GM12874 (cell line): ENCODE results near the gene NLE1.

Experiments
- TF ChIP-seq, protein P1 (sequence below): IDR thresholded peaks from 2 replicates; pipeline ENCODE4 v1.5.1; 2011; ENCODE audit warnings: low read depth, mild to moderate bottlenecking, control low read depth, low read length, moderate library complexity; ENCODE audit not compliant: insufficient read depth

NLE1 gene

DNA sequence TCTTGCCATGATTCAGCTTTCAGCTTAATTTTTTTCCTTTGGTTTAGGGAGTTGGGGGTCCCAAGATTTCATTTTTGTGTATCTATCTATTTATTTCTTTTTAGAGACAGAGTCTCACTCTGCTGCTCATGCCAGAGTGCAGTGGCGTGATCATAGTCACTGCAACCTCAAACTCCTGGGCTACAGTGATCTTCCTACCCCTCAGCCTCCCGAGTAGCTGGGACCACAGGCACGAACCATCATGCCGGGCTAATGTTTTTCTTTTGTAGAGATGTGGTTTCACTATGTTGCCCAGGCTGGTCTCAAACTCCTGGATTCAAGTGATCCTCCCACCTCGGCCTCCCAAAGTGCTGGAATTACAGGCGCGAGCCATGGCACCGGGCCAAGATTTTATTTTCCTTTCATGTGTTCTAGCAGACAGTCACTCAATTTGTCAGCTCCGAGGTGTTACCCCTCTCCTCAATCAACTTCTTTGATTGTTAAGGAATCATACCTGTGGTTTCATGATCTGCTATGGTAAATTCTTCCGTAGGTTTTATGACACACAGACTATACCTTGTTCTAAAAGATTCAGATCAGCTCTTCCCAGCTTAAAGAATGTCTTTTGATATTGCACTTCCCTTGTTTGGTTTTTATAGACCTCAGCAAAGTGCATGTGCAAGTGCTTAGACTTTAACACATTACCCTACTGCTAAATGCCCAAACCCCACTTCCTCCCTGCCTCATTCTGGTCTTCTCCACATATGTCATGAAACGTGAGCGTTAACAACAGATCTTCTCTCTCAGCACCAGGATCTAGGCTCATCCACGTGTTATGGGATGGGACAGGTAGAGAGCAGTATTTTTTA, 18.5 kb upstream of the NLE1 start:
- TF ChIP-seq, protein P1, sequence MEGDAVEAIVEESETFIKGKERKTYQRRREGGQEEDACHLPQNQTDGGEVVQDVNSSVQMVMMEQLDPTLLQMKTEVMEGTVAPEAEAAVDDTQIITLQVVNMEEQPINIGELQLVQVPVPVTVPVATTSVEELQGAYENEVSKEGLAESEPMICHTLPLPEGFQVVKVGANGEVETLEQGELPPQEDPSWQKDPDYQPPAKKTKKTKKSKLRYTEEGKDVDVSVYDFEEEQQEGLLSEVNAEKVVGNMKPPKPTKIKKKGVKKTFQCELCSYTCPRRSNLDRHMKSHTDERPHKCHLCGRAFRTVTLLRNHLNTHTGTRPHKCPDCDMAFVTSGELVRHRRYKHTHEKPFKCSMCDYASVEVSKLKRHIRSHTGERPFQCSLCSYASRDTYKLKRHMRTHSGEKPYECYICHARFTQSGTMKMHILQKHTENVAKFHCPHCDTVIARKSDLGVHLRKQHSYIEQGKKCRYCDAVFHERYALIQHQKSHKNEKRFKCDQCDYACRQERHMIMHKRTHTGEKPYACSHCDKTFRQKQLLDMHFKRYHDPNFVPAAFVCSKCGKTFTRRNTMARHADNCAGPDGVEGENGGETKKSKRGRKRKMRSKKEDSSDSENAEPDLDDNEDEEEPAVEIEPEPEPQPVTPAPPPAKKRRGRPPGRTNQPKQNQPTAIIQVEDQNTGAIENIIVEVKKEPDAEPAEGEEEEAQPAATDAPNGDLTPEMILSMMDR: no peak

DNA sequence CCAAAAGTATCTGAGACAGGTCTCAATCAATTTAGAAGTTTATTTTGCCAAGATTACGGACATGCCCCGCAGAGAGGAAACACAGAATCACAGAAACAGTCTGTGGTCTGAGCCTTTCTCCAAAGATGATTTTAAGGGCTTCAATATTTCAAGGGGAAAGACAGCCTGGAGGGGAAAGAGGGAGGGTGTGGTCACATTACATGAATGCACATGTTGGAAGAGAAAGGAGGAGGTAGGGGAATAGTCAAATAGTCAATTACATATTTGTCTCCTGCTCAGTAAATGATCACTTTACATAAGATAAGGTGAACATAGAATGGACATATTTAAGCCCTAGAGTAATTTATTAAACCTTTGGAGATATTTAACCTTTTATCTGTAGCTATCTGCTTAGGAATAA, 17.8 kb upstream of the NLE1 start:
- TF ChIP-seq, protein P1: no peak

DNA sequence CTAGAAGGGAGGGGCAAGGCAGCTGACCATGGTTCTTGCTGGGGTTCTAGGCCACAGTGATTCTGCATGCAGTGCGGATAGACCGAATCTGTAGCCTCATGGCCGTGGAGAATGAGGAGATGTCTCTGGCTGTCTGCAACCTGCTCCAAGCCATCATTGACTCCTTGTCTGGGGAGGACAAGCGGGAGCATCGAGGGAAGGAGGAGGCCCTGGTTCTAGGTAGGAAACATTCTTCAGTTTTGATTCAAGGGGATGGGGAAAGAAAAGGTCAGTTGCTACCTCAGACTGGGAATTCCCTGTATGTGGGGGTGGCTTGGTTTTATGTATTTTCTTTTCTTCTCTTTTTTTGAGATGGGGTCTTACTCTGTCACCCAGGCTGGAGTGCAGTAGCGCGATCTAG, 13.1 kb upstream of the NLE1 start:
- TF ChIP-seq, protein P1: no peak

DNA sequence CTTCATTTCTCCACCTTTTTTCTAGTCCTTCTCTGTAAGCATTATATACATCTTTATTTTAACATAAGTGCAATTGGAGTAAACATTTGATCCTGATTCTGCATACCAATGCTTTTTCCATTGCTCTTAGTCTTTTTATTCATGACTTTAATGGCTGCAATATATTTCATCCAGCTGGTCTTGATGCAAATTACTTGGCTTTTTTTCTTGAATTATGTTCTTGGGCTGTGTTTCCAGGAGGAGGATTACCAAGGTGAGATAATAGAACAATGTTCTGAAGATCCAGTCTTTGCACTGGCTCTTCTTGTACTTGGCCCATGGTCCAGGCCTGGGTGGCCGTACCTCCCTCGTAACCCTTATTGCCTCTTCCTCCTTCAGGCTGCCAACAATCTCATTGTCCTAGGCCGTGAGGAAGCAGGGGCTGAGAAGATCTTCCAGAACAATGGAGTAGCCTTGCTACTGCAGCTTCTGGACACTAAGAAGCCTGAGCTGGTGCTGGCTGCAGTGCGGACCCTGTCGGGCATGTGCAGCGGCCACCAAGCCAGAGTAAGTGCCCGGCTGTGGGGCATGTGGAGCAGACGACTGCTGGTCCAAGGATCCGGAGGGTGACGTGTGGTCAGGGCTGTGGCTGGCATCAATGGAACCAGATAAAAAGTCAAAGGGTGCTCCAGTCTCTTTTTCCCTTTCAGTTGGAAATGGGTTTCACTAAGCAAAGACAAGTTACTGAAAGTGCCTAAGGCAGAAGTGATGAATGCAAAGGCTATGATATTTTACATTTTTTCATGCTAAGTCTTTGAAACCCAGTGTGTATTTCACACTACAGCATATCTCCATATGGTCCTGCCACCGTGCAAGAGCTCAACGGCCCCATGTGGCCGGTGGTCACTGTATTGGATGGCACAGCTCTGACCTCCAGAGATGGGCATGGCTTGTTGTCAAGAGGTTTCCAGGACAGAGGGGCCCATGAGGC, 12.4 kb upstream of the NLE1 start:
- TF ChIP-seq, protein P1: no peak

- TF ChIP-seq, protein P1: no peak
Measured at GRCh38 chr17:35152421-35153140, 10.5 kb upstream of the NLE1 start.

GRCh38 chr17:35149941-35150340, 7.8 kb upstream of the NLE1 start:
- TF ChIP-seq, protein P1: no peak

GRCh38 chr17:35148144-35148543, 6.0 kb upstream of the NLE1 start:
- TF ChIP-seq, protein P1: no peak
